WTC11 (cell line): ENCODE measurements around the gene TFB1M. TPM values are rescaled to one million over a fixed set of nuclear protein-coding genes. Genes with fewer than 3 reads are reported as not detected.

Source experiments
- ATAC-seq: fragments of 200-7000 bp; cut with Tn5 transposase; 2 replicates; pipeline ENCODE4 v1.10.0; 2021; ENCODE audit warnings: mild to moderate bottlenecking, moderate library complexity
- CTCF ChIA-PET: fragments of 300-600 bp; sonication (Branson Sonifier 250); formaldehyde crosslinking; loops from one replicate; lab custom pipeline; 2021; ENCODE audit warnings: antibody characterized with exemption; lab: Charles Lee
- POLR2A ChIA-PET: fragments of 350-600 bp; sonication (Branson Sonifier 250); formaldehyde crosslinking; loops from one replicate; lab custom pipeline; 2021; ENCODE audit warnings: antibody characterized with exemption; lab: Charles Lee
- DNase-seq: peaks from one replicate; pipeline ENCODE4 v3.0.0; 2021; ENCODE audit warnings: low spot score
- H3K27ac Mint-ChIP-seq: 2 replicates; pipeline ENCODE4 v1.8.0; 2021; ENCODE audit warnings: mixed read lengths
- H3K27me3 Mint-ChIP-seq: 2 replicates; pipeline ENCODE4 v1.8.0; 2021; ENCODE audit warnings: low read depth, mild to moderate bottlenecking, moderate library complexity, mixed read lengths
- H3K36me3 Mint-ChIP-seq: 2 replicates; pipeline ENCODE4 v1.8.0; 2021; ENCODE audit warnings: mixed read lengths
- H3K4me1 Mint-ChIP-seq: 2 replicates; pipeline ENCODE4 v1.8.0; 2022; ENCODE audit warnings: mixed read lengths
- H3K4me3 Mint-ChIP-seq: 2 replicates; pipeline ENCODE4 v1.8.0; 2021; ENCODE audit warnings: mild to moderate bottlenecking, moderate library complexity, mixed read lengths
- H3K9me3 Mint-ChIP-seq: 2 replicates; pipeline ENCODE4 v1.8.0; 2021; ENCODE audit warnings: mixed read lengths
- E2F1 ChIP-seq: sonication (generic); formaldehyde crosslinking; IDR thresholded peaks from 2 replicates; pipeline ENCODE4 v1.8.0; 2022; ENCODE audit warnings: mild to moderate bottlenecking, missing genetic modification reagents
- ERG ChIP-seq: fragments of 250-450 bp; sonication (Bioruptor Pico); IDR thresholded peaks from 2 replicates; pipeline ENCODE4 v1.8.0; 2021; ENCODE audit warnings: mild to moderate bottlenecking
- NR3C1 ChIP-seq: sonication (generic); formaldehyde crosslinking; conservative IDR thresholded peaks from 2 replicates; pipeline ENCODE4 v1.8.1; 2023; ENCODE audit warnings: low read depth, mild to moderate bottlenecking, missing genetic modification reagents
- SMAD4 ChIP-seq: sonication (generic); formaldehyde crosslinking; IDR thresholded peaks from 2 replicates; pipeline ENCODE4 v1.8.0; 2022; ENCODE audit warnings: mild to moderate bottlenecking, missing genetic modification reagents
- SOX15 ChIP-seq: fragments of 250-450 bp; sonication (Bioruptor Pico); IDR thresholded peaks from 2 replicates; pipeline ENCODE4 v1.9.0; 2021; ENCODE audit warnings: mild to moderate bottlenecking
- ZBTB43 ChIP-seq: sonication (generic); formaldehyde crosslinking; IDR thresholded peaks from 2 replicates; pipeline ENCODE4 v1.8.1; 2023; ENCODE audit warnings: mild to moderate bottlenecking, missing genetic modification reagents
- ZMAT4 ChIP-seq: fragments of 250-450 bp; sonication (Bioruptor Pico); IDR thresholded peaks from 2 replicates; pipeline ENCODE4 v1.9.0; 2021; ENCODE audit warnings: mild to moderate bottlenecking
- ZNF416 ChIP-seq: fragments of 250-450 bp; sonication (Bioruptor Pico); IDR thresholded peaks from 2 replicates; pipeline ENCODE4 v1.9.0; 2021; ENCODE audit warnings: mild to moderate bottlenecking, inconsistent platforms
- ZNF423 ChIP-seq: fragments of 250-450 bp; sonication (Bioruptor Pico); IDR thresholded peaks from 2 replicates; pipeline ENCODE4 v2.1.2; 2022; ENCODE audit warnings: mild to moderate bottlenecking, moderate library complexity
- total RNA-seq: library from RNA; stranded (reverse); gene quantifications from 3 replicates; pipeline ENCODE4 v1.2.3, GENCODE V29; 2021
- TF ChIP-seq, protein P1 (sequence below): sonication (generic); formaldehyde crosslinking; IDR thresholded peaks from 2 replicates; pipeline ENCODE4 v1.8.0; 2022; ENCODE audit warnings: mild to moderate bottlenecking, missing genetic modification reagents
- TF ChIP-seq, protein P2 (sequence below): sonication (generic); formaldehyde crosslinking; IDR thresholded peaks from 2 replicates; pipeline ENCODE4 v1.8.1; 2022; ENCODE audit warnings: low read depth, missing genetic modification reagents, borderline replicate concordance
- TF ChIP-seq, protein P3 (sequence below): fragments of 200-600 bp; IDR thresholded peaks from 2 replicates; pipeline ENCODE4 v1.8.0; 2022; ENCODE audit warnings: antibody characterized with exemption
- TF ChIP-seq, protein P4 (sequence below): sonication (generic); formaldehyde crosslinking; IDR thresholded peaks from 2 replicates; pipeline ENCODE4 v1.8.1; 2022; ENCODE audit warnings: mild to moderate bottlenecking, missing genetic modification reagents, moderate library complexity, borderline replicate concordance
- TF ChIP-seq, protein P5 (sequence below): sonication (generic); formaldehyde crosslinking; IDR thresholded peaks from 2 replicates; pipeline ENCODE4 v1.8.1; 2023; ENCODE audit warnings: mild to moderate bottlenecking, missing genetic modification reagents, borderline replicate concordance

Gene TFB1M
- total RNA-seq, 1 experiment from 2014 or later = 41.8 TPM

- TF ChIP-seq, protein P1, sequence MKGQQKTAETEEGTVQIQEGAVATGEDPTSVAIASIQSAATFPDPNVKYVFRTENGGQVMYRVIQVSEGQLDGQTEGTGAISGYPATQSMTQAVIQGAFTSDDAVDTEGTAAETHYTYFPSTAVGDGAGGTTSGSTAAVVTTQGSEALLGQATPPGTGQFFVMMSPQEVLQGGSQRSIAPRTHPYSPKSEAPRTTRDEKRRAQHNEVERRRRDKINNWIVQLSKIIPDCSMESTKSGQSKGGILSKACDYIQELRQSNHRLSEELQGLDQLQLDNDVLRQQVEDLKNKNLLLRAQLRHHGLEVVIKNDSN (CRISPR knock-in tag) = no peak
- TF ChIP-seq ZBTB43 (CRISPR knock-in tag) (no peak), E2F1 (no peak), ERG (CRISPR knock-in tag) (no peak)
These were observed 15.9 kb upstream of the TFB1M start (continued) for GRCh38 chr6:155330133-155330734.

- H3K27ac Mint-ChIP-seq = no peak overlapping the region
- H3K4me1 Mint-ChIP-seq = peaks cover 26% of the 10 kb centered on the region
- POLR2A ChIA-PET = no interaction called here
- CTCF ChIA-PET = interaction anchor here (1.0 to 1.6 kb wide), 2 partner anchors 165 kb away, joined by 3 read pairs; no protein-coding TSS in a partner anchor
- TF ChIP-seq ZMAT4 = no peak
- TF ChIP-seq, protein P2, sequence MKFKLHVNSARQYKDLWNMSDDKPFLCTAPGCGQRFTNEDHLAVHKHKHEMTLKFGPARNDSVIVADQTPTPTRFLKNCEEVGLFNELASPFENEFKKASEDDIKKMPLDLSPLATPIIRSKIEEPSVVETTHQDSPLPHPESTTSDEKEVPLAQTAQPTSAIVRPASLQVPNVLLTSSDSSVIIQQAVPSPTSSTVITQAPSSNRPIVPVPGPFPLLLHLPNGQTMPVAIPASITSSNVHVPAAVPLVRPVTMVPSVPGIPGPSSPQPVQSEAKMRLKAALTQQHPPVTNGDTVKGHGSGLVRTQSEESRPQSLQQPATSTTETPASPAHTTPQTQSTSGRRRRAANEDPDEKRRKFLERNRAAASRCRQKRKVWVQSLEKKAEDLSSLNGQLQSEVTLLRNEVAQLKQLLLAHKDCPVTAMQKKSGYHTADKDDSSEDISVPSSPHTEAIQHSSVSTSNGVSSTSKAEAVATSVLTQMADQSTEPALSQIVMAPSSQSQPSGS (CRISPR knock-in tag) = no peak
- TF ChIP-seq, protein P3, sequence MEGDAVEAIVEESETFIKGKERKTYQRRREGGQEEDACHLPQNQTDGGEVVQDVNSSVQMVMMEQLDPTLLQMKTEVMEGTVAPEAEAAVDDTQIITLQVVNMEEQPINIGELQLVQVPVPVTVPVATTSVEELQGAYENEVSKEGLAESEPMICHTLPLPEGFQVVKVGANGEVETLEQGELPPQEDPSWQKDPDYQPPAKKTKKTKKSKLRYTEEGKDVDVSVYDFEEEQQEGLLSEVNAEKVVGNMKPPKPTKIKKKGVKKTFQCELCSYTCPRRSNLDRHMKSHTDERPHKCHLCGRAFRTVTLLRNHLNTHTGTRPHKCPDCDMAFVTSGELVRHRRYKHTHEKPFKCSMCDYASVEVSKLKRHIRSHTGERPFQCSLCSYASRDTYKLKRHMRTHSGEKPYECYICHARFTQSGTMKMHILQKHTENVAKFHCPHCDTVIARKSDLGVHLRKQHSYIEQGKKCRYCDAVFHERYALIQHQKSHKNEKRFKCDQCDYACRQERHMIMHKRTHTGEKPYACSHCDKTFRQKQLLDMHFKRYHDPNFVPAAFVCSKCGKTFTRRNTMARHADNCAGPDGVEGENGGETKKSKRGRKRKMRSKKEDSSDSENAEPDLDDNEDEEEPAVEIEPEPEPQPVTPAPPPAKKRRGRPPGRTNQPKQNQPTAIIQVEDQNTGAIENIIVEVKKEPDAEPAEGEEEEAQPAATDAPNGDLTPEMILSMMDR = no peak
- TF ChIP-seq, protein P4, sequence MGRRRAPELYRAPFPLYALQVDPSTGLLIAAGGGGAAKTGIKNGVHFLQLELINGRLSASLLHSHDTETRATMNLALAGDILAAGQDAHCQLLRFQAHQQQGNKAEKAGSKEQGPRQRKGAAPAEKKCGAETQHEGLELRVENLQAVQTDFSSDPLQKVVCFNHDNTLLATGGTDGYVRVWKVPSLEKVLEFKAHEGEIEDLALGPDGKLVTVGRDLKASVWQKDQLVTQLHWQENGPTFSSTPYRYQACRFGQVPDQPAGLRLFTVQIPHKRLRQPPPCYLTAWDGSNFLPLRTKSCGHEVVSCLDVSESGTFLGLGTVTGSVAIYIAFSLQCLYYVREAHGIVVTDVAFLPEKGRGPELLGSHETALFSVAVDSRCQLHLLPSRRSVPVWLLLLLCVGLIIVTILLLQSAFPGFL (CRISPR knock-in tag) = no peak
- H3K27me3 Mint-ChIP-seq = no peaks in the 10 kb centered on the region
- H3K36me3 Mint-ChIP-seq = no peaks in the 10 kb centered on the region
- no peak overlapping the region for H3K4me3 Mint-ChIP-seq
- no peak for ATAC-seq
- no peak for DNase-seq
- no peaks in the 10 kb centered on the region for H3K9me3 Mint-ChIP-seq
These were observed 15.3 kb upstream of the TFB1M start for GRCh38 chr6:155329460-155330132.

GRCh38 chr6:155328539-155329459, 14.5 kb upstream of the TFB1M start:
- H3K27me3 Mint-ChIP-seq = no peaks in the 10 kb centered on the region
- H3K9me3 Mint-ChIP-seq = no peaks in the 10 kb centered on the region
- ATAC-seq (no peak), DNase-seq (no peak)
- ChIA-PET POLR2A (no interaction called here), CTCF (interaction anchor here (0.6 to 1.6 kb wide), 3 partner anchors 166 to 1484 kb away, joined by 3 to 7 read pairs (median 3); no protein-coding TSS in a partner anchor)
- H3K36me3 Mint-ChIP-seq = no peaks in the 10 kb centered on the region
- H3K27ac Mint-ChIP-seq = no peak overlapping the region
- H3K4me1 Mint-ChIP-seq = peaks cover 26% of the 10 kb centered on the region
- no peak overlapping the region for H3K4me3 Mint-ChIP-seq
- TF ChIP-seq SOX15 (CRISPR knock-in tag) (no peak), SMAD4 (no peak), NR3C1 (CRISPR knock-in tag) (no peak), ZNF423 (CRISPR knock-in tag) (no peak), ZNF416 (CRISPR knock-in tag) (no peak)
- TF ChIP-seq, protein P5, sequence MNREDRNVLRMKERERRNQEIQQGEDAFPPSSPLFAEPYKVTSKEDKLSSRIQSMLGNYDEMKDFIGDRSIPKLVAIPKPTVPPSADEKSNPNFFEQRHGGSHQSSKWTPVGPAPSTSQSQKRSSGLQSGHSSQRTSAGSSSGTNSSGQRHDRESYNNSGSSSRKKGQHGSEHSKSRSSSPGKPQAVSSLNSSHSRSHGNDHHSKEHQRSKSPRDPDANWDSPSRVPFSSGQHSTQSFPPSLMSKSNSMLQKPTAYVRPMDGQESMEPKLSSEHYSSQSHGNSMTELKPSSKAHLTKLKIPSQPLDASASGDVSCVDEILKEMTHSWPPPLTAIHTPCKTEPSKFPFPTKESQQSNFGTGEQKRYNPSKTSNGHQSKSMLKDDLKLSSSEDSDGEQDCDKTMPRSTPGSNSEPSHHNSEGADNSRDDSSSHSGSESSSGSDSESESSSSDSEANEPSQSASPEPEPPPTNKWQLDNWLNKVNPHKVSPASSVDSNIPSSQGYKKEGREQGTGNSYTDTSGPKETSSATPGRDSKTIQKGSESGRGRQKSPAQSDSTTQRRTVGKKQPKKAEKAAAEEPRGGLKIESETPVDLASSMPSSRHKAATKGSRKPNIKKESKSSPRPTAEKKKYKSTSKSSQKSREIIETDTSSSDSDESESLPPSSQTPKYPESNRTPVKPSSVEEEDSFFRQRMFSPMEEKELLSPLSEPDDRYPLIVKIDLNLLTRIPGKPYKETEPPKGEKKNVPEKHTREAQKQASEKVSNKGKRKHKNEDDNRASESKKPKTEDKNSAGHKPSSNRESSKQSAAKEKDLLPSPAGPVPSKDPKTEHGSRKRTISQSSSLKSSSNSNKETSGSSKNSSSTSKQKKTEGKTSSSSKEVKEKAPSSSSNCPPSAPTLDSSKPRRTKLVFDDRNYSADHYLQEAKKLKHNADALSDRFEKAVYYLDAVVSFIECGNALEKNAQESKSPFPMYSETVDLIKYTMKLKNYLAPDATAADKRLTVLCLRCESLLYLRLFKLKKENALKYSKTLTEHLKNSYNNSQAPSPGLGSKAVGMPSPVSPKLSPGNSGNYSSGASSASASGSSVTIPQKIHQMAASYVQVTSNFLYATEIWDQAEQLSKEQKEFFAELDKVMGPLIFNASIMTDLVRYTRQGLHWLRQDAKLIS (CRISPR knock-in tag) = no peak
